ENCODE data around the gene MACROD1. TPM values are rescaled to one million over a fixed set of nuclear protein-coding genes. Genes with fewer than 3 reads are reported as not detected.

The MACROD1 gene
- total RNA-seq, 4 donors from 2014 or later: 28.8 to 70.7 (median 33.7) TPM

DNA sequence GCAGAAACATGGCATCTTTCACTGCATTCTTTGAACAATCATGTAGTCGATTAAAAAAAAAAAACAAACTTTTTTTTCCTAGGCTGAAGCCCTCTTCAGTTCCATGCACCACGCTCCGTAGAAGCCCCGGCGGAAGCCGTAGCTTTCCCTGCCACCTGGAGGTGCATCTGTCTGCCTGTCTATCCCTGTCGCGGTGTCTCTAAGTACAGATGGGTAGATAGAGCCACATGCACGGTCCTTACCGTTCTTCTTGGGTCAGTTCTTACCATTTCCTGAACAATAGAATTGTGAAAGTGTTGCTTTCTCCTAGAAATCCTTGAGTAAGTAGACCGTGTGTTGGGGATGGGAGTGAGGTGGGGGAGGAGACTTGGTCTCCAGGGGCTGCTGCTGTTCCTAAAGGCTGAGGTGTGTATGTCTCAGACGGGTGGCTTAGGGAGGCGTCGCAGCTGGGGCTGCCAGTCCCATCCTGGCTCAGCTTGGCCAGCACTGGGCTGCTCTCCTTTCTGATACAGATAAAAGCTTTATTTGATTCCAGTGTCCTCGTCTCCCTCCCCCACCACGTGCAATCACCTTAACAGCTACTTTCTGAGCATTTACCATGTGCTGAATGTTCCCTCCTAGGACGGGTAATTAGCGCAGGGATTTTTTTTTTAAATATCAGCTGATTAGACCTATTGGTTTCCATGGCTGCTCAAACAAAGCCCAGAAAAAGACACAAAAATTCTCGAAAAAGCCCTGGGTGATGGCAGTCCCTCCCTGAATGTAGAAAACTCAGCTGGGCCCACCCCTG, 46.8 kb downstream of the MACROD1 start:
- TF ChIP-seq POLR2A (IDR thresholded peaks at IDR 0.05; ENCODE audit: low read depth): no peak
- TF ChIP-seq, protein P1, sequence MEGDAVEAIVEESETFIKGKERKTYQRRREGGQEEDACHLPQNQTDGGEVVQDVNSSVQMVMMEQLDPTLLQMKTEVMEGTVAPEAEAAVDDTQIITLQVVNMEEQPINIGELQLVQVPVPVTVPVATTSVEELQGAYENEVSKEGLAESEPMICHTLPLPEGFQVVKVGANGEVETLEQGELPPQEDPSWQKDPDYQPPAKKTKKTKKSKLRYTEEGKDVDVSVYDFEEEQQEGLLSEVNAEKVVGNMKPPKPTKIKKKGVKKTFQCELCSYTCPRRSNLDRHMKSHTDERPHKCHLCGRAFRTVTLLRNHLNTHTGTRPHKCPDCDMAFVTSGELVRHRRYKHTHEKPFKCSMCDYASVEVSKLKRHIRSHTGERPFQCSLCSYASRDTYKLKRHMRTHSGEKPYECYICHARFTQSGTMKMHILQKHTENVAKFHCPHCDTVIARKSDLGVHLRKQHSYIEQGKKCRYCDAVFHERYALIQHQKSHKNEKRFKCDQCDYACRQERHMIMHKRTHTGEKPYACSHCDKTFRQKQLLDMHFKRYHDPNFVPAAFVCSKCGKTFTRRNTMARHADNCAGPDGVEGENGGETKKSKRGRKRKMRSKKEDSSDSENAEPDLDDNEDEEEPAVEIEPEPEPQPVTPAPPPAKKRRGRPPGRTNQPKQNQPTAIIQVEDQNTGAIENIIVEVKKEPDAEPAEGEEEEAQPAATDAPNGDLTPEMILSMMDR (IDR thresholded peaks at IDR 0.05): no peak
- no peak for TF ChIP-seq EP300 (IDR thresholded peaks at IDR 0.05)
- TF ChIP-seq POLR2AphosphoS5 (IDR thresholded peaks at IDR 0.05): no peak
- DNase-seq (ENCODE audit: extremely low spot score): no peak
- Histone ChIP-seq H3K9me3 (no peaks in the 10 kb centered on the region), H3K27me3 (no peaks in the 10 kb centered on the region), H3K4me3 (no peak overlapping the region), H3K4me1 (peaks cover 9 to 25% (median 13%) of the 10 kb centered on the region in 4 donors), H3K36me3 (peaks cover 0 to 18% (median 2%) of the 10 kb centered on the region in 4 donors), H3K27ac (replicated peaks in 1 of 4) (no peak overlapping the region)
- intact Hi-C loops (cut with DNase I): no loop called here
- WGBS: 90% methylated on average over 19 of the region's 19 CpGs

DNA sequence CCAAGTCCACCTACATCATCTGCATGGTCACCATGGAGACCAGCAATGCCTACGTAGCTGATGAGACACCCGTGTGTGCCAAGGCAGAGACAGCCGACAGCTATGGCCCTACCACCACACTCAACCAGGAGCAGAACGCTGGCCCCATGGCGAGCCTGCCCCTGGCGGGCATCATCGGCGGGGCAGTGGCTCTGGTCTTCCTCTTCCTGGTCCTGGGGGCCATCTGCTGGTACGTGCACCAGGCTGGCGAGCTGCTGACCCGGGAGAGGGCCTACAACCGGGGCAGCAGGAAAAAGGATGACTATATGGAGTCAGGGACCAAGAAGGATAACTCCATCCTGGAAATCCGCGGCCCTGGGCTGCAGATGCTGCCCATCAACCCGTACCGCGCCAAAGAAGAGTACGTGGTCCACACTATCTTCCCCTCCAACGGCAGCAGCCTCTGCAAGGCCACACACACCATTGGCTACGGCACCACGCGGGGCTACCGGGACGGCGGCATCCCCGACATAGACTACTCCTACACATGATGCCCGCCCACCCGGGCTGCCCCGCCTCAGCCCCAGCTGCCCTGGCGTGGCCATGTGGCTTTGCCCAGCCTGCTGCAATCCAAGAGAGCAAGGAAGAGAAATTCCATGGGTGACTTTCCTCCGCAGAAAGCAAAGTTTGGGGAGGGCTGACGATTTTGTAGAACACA, 48.0 kb downstream of the MACROD1 start:
- Histone ChIP-seq H3K4me3 (no peak overlapping the region), H3K4me1 (peaks cover 3 to 18% (median 7%) of the 10 kb centered on the region in 4 donors), H3K27ac (replicated peaks in 1 of 4) (no peak overlapping the region), H3K9me3 (no peaks in the 10 kb centered on the region), H3K36me3 (peaks cover 0 to 18% (median 2%) of the 10 kb centered on the region in 4 donors), H3K27me3 (no peaks in the 10 kb centered on the region)
- DNase-seq (ENCODE audit: extremely low spot score): no peak
- TF ChIP-seq POLR2AphosphoS5 (IDR thresholded peaks at IDR 0.05) (no peak), EP300 (IDR thresholded peaks at IDR 0.05) (no peak), POLR2A (IDR thresholded peaks at IDR 0.05; ENCODE audit: low read depth) (no peak)
- TF ChIP-seq, protein P1 (IDR thresholded peaks at IDR 0.05): no peak
- WGBS: 96% methylated on average over 22 of the region's 32 CpGs
- intact Hi-C loops (cut with DNase I): no loop called here

DNA sequence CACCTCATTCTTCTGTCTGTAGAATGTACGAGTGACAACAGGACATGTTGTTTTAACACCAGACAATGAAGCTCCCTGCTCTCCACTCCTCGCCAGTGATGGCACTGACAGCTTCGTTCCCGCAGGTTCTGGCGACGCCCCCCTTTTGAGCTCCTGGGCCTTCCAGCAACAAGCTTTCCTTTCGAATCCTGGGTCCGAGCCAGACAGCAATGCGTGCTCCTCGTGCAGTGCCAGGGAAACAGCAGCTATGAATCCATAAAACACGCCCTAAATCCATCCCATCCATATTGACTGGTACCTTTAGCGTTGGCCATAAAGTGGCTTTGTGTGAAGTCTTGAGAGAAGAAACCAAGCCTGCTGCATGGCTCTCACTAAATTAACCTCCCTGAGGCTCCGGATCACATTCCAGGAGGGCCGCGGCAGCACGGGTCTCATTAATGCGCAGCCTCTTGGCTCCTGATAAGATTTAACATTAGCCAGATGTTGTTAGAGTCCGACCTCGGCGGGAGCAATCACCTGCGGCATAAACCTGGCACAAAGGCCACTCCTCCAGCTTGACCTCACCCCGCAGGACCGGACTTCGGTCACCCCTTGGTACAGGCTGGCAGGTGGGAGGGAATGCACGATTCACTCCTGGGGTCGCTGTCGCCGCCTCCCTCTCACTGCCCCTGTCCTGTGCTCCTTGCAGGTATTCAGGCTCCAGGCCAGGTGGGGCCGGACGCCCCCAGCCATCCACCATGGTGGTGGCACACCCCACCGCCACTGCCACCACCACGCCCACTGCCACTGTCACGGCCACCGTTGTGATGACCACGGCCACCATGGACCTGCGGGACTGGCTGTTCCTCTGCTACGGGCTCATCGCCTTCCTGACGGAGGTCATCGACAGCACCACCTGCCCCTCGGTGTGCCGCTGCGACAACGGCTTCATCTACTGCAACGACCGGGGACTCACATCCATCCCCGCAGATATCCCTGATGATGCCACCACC, 50.1 kb downstream of the MACROD1 start:
- no peak for DNase-seq (ENCODE audit: extremely low spot score)
- Histone ChIP-seq H3K36me3 (peaks cover 0 to 18% (median 2%) of the 10 kb centered on the region in 4 donors), H3K27me3 (no peaks in the 10 kb centered on the region), H3K27ac (replicated peaks in 1 of 4) (no peak overlapping the region), H3K4me1 (peaks cover 0 to 2% (median 0%) of the 10 kb centered on the region in 4 donors), H3K9me3 (no peaks in the 10 kb centered on the region), H3K4me3 (no peak overlapping the region)
- WGBS: 89% methylated on average over 35 of the region's 47 CpGs
- intact Hi-C loops (cut with DNase I): no loop called here
- TF ChIP-seq EP300 (IDR thresholded peaks at IDR 0.05): no peak
- no peak for TF ChIP-seq POLR2A (IDR thresholded peaks at IDR 0.05; ENCODE audit: low read depth)
- TF ChIP-seq, protein P1 (IDR thresholded peaks at IDR 0.05): no peak
- TF ChIP-seq POLR2AphosphoS5 (IDR thresholded peaks at IDR 0.05): no peak

DNA sequence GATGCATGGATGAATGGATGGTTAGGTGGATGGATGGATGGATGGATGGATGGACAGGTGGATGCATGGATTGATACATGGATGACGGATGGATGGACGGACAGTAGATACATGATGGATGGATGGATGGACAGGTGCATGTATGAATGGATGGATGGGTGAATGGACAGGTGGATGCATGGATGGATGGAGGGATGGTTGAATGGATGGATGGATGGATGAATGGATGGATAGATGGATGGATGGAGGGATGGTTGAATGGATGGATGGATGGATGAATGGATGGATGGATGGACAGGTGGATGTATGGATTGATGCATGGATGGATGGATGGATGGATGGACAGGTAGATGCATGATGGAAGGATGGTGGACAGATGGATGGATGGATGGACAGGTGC, 51.7 kb downstream of the MACROD1 start:
- WGBS: 98% methylated on average over 2 of the region's 2 CpGs
- Histone ChIP-seq H3K36me3 (peaks cover 0 to 18% (median 2%) of the 10 kb centered on the region in 4 donors), H3K27me3 (no peaks in the 10 kb centered on the region), H3K4me3 (no peak overlapping the region), H3K4me1 (no peaks in the 10 kb centered on the region), H3K9me3 (no peaks in the 10 kb centered on the region), H3K27ac (replicated peaks in 1 of 4) (no peak overlapping the region)
- no peak for TF ChIP-seq POLR2A (IDR thresholded peaks at IDR 0.05; ENCODE audit: low read depth)
- no peak for TF ChIP-seq EP300 (IDR thresholded peaks at IDR 0.05)
- no peak for TF ChIP-seq POLR2AphosphoS5 (IDR thresholded peaks at IDR 0.05)
- intact Hi-C loops (cut with DNase I): no loop called here
- DNase-seq (ENCODE audit: extremely low spot score): no peak

All from esophagus muscularis mucosa (tissue), 4 donors.